NCI-H2196 treated with DMSO at 0.1 percent for 48 hours (cell line): Measurements from ENCODE around the gene TPCN1.

Experiments
- DNase-seq: peaks from one replicate; lab custom pipeline; 2025; ENCODE audit not compliant: unreplicated experiment; lab: John Stamatoyannopoulos, UW

The TPCN1 gene

GRCh38 chr12:113301811-113302210, 80.5 kb downstream of the TPCN1 start:
- no peak for DNase-seq

DNA sequence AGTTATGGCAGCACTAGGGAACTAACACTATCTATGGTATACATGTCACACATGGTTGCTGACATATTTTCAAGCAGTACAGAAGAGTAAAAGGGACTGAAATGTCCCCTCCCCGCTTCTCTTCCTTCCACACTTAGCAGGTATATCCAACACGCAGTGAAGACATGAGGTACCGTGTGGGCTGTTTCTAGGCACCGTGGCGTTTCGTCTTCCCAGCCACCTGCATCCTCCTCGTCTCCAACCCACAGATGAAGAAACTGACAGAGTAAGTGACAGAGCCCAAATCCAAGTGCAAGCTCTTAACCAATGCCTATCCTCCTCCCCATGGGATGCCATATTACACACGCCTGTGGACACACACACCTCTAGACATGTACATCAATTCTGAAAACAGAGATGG, 81.2 kb downstream of the TPCN1 start:
- no peak for DNase-seq

DNA sequence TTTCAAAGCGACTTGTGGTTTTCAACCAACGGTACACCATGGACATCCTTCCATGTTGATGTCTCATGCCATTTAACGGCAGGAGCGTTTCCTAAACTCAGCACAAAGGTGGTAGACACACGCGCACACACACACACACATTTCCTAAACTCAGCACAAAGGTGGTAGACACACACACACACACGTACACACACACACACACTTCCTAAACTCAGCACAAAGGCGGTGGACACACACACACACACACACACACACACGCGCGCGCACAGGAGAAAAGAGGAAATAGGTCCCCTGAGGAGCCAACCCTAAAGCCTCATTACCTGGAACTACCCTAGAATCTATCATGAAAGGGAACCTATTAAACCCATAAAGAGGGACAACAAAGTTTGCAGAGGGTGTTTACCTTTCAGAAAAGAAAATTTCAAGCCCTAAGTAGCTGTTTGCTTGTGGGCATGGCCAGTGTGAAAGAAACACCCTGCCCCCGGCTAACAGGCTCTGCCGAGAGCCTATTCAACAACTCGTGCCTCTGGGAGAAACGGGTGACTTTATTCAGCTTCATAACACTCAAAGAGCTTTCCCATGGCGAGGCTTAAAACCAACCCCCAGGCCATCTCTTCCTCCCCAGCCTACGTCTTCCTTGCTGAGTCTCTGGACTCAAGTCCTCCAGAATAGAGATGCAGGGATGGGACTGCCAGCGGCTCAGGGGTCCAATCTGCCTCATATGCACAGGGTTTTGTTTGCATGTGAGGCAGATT, 81.8 kb downstream of the TPCN1 start:
- no peak for DNase-seq

- no peak for DNase-seq
Observed at GRCh38 chr12:113305281-113305856, 84.1 kb downstream of the TPCN1 start.

DNA sequence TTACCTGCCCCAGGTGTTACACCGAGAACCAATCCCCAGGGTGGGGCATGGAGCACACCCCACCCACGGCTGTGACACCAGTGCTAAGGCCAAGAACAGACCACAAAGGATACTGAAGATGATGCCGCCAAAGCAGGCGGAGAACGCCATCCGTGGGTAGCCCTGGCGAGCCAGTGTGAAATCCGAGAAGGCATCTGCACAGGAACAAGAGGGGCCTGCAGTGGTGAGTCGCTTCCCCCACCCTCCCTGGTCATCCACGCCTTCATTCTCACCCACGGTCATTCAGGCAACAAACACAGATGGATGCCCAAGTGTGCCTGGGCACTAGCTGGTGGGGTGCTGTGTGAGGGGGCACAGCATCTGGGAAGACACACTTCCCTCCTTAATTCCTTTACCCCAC, 85.1 kb downstream of the TPCN1 start:
- peak; percentile 5 for DNase-seq

DNA sequence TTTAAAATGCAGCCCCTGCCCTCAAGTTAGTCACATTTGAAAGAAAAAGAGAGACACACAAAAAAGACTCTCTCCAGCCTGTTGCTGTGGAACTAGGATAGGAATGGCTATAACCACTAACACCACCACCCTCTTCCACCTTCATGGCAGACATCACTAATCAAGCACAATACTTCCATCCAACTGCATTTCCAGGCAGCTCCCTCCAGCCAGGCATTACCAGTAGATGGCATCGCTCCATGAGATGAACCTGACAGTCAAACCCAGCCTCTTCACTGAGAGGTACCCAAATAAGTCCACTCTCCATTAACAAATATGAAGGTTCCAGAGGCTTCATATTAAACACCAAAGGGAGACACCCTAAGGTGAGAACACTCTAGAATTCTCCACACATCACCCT, 89.2 kb downstream of the TPCN1 start:
- peak; percentile 16 for DNase-seq

GRCh38 chr12:113314121-113314529, 92.9 kb downstream of the TPCN1 start:
- DNase-seq: no peak

GRCh38 chr12:113315358-113315757, 94.1 kb downstream of the TPCN1 start:
- no peak for DNase-seq

DNA sequence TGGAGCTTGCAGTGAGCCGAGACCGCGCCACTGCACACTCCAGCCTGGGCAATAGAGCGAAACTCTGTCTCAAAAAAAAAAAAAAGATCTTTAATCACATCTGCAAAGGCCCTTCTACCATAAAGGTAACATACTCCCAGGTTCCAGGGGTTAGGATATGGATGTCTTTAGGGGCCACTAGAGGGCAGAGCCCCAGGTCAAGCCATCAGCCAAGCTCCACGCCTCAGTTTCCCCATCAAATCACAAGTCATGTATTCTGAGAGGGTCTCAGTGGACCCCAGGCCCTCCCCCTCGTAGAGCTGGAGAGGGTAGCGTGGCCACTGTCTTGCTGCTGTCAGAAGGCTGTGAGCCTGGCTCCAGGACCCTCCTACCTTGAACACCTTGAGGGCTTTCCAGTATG, 94.9 kb downstream of the TPCN1 start:
- DNase-seq: no peak

- DNase-seq: no peak
Observed at GRCh38 chr12:113317122-113317521, 95.9 kb downstream of the TPCN1 start.

GRCh38 chr12:113318046-113318656, 96.9 kb downstream of the TPCN1 start:
- no peak for DNase-seq

DNA sequence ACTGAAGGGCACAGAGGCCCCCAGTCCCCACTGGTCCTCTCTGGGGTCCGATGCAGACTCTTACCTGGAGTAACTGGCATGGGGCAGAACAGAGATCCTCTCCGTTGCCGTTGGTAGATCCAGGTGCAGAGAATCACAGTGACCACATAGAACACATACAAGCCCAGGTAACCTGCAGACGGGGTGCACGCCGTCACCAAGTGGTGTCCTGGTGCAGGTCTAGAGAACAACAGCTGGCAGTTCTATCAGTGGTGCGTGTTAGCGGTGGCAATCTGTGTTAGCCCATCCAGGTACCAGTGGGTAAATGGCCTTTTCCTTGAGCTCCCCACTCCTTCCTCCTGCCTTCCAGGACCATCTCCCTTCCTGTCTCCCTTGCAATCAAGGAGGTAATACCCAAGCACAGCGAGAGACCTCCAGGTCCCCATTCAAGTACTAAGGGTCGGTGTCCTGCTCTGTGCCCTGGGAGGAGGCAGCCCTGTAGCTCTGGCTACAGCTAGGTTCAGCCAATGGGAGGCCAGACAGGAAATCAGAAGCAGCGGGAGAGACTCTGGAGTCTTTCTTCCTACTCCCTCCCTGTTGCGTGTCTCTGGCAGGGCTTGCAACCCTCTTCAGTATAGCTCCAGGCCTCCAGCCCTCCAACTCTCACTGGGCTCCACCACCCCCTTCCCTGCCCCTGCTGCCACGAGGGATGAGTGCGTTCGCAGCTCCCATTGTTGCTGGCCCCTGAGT, 97.8 kb downstream of the TPCN1 start:
- DNase-seq: no peak

DNA sequence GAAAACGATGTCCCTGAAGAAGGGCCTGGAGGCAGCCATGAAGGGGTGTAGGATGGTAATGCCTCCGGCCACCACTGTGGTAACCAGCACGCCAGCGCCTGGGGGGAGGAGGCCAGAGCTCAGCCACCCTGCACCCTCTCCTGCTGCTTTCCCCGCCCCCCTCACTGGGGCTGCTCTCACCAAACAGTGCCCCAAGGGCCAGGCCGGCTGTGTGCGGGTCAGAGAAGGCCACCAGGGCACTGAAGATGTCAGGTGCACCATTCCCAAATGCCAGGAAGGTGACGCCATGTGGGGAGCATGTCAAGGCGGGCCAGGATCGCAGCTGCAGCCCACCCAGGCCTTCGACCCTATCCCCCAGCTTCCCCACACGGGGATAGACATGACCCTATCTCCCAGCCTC, 99.1 kb downstream of the TPCN1 start:
- DNase-seq: no peak

GRCh38 chr12:113322343-113322742, 101.1 kb downstream of the TPCN1 start:
- DNase-seq: no peak

DNA sequence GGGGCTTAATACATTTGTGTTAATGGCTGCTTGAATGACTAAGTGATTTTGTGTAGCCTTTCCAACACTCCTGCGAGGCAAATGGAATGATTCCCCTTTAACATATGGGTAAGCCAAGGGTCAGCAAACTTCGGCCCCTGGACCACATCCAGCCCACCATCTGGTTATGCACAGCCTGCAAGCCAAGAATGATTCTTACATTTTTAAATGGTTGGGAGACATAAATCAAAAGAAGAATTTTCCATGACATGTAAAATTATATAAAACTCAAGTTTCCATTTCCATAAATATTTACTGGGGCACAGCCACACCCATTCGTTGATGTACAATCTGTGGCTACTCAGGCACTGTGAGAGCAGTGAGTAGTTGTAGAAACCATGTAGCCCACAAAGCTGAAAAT, 104.7 kb downstream of the TPCN1 start:
- no peak for DNase-seq

- no peak for DNase-seq
Observed at GRCh38 chr12:113326775-113327395, 105.6 kb downstream of the TPCN1 start.

DNA sequence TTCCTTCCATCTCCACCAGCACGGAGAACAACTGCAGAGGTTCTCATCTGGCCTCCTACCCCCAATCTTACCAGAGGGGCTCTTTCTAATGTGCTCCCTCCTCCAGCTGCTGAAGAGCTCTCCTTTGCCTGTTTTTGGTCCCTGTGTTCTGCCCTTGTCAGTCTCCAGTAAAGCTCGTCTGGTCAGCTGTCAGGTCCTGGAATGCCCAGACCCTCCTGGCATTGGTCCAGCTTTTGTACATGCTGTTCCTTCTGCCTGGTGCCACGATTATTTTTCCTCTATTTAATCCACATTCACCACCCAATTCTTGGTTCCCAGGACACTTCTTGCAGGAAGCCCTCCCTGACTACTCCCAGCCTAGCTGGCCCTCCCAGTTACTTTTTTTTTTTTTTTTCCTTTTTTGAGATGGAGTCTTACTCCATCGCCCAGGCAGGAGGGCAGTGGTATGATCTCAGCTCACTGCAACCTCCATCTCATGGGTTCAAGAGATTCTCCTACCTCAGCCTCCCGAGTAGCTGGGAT, 107.2 kb downstream of the TPCN1 start:
- DNase-seq: no peak

DNA sequence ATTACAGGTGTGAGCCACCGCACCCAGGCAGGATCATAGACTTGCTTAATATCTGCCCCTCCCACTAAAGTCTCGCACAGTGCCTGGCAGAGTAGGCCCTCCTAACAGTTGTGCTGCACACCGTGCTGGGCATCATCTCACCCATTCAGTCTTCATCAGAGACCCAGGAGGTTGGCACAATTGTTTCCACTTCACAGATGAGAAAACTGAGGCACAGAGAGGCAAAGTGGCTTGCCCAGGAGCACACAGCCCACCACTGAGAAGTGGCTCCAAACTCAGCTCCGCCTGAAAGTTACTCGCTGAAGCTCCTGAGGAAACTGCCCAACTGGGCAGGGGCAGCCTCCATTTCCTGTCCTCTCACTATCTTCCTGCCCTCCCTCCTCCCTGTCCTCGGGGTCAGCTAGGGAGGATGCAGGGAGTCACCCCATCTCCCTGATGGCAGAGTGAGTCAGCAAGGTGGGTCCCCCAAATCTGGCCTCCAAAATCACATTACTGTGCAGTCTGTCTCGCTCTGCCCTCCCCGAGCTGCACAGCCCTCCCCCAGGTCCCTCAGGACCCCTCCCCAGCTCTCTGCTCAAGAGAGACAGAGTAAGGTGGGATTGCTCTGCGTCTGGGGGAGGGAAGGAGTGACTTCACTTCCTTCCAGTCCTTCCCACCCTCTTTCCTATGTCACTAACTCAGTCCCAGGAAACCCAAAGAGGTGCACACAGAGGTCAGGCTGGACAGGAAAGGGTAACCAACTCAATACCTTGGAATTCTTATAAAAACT, 107.9 kb downstream of the TPCN1 start:
- DNase-seq: no peak

- DNase-seq: no peak
Observed at GRCh38 chr12:113329791-113330417, 108.6 kb downstream of the TPCN1 start.

DNA sequence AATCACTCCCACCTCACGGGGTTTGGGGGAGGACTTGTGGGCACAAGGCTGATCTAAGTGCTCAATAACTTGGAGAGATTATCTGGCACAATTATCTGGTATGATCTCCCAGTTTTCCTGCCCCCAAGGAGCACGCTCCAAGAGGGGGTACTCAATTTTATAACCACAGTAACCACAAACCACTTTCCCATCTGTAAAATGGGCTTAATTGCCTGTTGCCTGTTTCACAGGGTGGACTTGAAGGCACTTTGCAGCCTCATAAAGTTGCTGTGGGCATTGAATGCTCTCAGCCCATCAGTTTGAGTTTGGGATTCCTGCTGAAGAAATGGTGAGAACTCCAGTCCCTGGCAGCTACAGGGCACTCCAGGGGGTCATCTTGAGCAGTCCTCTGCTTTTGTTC, 109.2 kb downstream of the TPCN1 start:
- DNase-seq: no peak
